ENCODE results near the gene TTC23.

TTC23 gene

GRCh38 chr15:99165020-99165790 lies 84.2 kb downstream of the TTC23 start:
- no peak for DNase-seq (ENCODE audit: low read depth in 2 of 2)

GRCh38 chr15:99164119-99164518 lies 85.3 kb downstream of the TTC23 start:
- DNase-seq (ENCODE audit: low read depth in 2 of 2) = no peak

- no peak for DNase-seq (ENCODE audit: low read depth in 2 of 2)
Observed at GRCh38 chr15:99163271-99164062, 85.9 kb downstream of the TTC23 start.

- no peak for DNase-seq (ENCODE audit: low read depth in 2 of 2)
Observed at GRCh38 chr15:99158626-99159412, 90.6 kb downstream of the TTC23 start.

- no peak for DNase-seq (ENCODE audit: low read depth in 2 of 2)
Observed at GRCh38 chr15:99157456-99157855, 91.9 kb downstream of the TTC23 start.

- no peak for DNase-seq (ENCODE audit: low read depth in 2 of 2)
Observed at GRCh38 chr15:99155961-99156443, 93.4 kb downstream of the TTC23 start.

- DNase-seq (ENCODE audit: low read depth in 2 of 2) = no peak
Observed at GRCh38 chr15:99154271-99154670, 95.1 kb downstream of the TTC23 start.

- no peak for DNase-seq (ENCODE audit: low read depth in 2 of 2)
Observed at GRCh38 chr15:99153026-99153535, 96.3 kb downstream of the TTC23 start.

GRCh38 chr15:99151156-99151555 lies 98.2 kb downstream of the TTC23 start:
- DNase-seq (ENCODE audit: low read depth in 2 of 2) = no peak

GRCh38 chr15:99149366-99149765 lies 100.0 kb downstream of the TTC23 start:
- no peak for DNase-seq (ENCODE audit: low read depth in 2 of 2)

GRCh38 chr15:99148851-99149276 lies 100.5 kb downstream of the TTC23 start:
- no peak for DNase-seq (ENCODE audit: low read depth in 2 of 2)

GRCh38 chr15:99146661-99147060 lies 102.7 kb downstream of the TTC23 start:
- DNase-seq (ENCODE audit: low read depth in 2 of 2) = no peak

- no peak for DNase-seq (ENCODE audit: low read depth in 2 of 2)
Observed at GRCh38 chr15:99145778-99146177, 103.6 kb downstream of the TTC23 start.

GRCh38 chr15:99145005-99145404 lies 104.4 kb downstream of the TTC23 start:
- no peak for DNase-seq (ENCODE audit: low read depth in 2 of 2)

- no peak for DNase-seq (ENCODE audit: low read depth in 2 of 2)
Observed at GRCh38 chr15:99143655-99144610, 105.4 kb downstream of the TTC23 start.

- no peak for DNase-seq (ENCODE audit: low read depth in 2 of 2)
Observed at GRCh38 chr15:99143242-99143641, 106.1 kb downstream of the TTC23 start.

- no peak for DNase-seq (ENCODE audit: low read depth in 2 of 2)
Observed at GRCh38 chr15:99142562-99142961, 106.8 kb downstream of the TTC23 start.

GRCh38 chr15:99141943-99142342 lies 107.4 kb downstream of the TTC23 start:
- DNase-seq (ENCODE audit: low read depth in 2 of 2) = no peak

- DNase-seq (ENCODE audit: low read depth in 2 of 2) = no peak
Observed at GRCh38 chr15:99140590-99140989, 108.8 kb downstream of the TTC23 start.

- DNase-seq (ENCODE audit: low read depth in 2 of 2) = no peak
Observed at GRCh38 chr15:99139276-99139675, 110.1 kb downstream of the TTC23 start.

GRCh38 chr15:99138491-99138982 lies 110.8 kb downstream of the TTC23 start:
- no peak for DNase-seq (ENCODE audit: low read depth in 2 of 2)
